ENCODE results near the gene EOLA2.
"Not testable (repeated sequence)": the region's sequence is repeated elsewhere in the genome, so short reads cannot be mapped to it uniquely, and the experiment has no call there.

The EOLA2 gene

DNA sequence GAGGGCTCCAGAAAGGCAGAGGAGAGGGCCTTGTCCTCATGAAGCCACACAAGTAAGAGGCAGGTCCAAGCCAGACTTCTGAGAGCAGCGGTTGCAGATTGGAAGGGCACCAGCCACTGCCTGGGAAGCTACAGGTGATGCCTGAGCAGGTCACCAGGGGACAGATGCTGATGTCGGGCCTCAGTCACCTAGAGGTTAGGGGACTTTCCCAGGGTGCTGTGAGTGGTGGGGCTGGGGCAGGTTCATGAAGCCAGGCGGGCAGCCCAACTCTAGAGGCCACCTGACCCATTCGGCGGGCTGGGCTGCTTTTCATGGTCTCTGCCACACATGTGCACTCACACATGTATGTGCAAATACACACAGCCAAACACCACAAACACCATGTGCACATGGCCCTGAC is 5.3 kb downstream of the EOLA2 start:
- not testable (repeated sequence) for DNase-seq (ENCODE audit: low read depth)

DNA sequence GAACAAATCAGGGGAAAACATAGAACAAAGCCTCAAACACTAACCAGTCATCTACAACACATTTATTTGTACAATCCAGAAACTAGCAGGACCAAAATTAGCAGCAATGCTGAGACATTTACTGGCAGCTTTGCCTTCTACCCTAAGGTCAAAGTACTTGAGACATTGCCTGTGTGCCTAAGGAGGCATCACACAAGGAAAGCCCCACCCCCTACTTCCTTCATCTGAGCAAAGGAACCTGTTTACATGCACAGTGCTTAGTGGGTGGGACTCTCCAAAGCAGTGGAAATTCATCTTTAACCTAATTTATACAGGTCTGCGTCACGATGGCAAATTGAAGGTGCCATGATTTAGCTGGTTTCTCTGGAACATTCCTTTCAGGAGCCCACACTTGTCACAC is 6.1 kb downstream of the EOLA2 start:
- not testable (repeated sequence) for DNase-seq (ENCODE audit: low read depth)

DNA sequence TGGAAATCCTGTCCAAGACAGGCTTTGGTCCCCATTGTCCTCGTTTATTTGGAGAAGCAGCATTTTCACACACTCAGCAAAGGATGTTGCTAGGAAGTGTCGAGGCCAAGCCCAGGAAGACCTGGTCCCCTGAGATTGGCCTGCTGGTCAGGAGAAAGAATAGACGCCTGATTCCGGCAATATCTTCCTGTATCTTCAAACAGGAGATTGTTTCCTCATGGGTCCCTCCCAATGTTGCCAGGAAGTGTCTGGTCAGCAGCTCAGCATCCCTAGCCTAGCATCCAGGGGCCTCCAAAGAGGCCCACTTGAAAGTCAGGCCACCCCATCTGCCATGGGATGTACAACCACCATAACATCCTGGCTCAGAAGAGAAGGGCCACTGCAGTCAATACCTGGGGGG is 6.9 kb downstream of the EOLA2 start:
- DNase-seq (ENCODE audit: low read depth): not testable (repeated sequence)

DNA sequence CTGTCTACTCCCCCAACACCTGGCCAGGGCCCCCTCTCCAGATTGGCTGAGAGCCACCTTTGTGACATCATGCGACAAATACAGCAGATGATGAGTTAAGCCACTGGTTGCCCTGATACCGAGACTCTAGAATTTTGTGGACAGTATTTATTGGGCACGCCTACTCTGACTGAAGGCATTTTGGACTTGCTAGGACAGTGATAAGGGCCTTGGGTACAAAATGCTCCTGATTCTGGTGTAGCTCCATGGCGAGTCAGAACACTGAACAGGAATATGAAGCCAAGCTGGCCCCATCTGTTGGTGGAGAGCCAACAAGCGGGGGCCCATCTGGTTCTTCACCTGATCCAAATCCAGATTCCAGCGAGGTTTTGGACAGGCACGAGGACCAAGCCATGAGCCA is 8.9 kb downstream of the EOLA2 start, which contains the start of gene HSFX4:
Gene HSFX4, plus strand, starts transcription at position 174 of the 400 bp plus-strand sequence. Its CDS starts 72 bp downstream, at position 246.
- DNase-seq (ENCODE audit: low read depth): not testable (repeated sequence)

DNA sequence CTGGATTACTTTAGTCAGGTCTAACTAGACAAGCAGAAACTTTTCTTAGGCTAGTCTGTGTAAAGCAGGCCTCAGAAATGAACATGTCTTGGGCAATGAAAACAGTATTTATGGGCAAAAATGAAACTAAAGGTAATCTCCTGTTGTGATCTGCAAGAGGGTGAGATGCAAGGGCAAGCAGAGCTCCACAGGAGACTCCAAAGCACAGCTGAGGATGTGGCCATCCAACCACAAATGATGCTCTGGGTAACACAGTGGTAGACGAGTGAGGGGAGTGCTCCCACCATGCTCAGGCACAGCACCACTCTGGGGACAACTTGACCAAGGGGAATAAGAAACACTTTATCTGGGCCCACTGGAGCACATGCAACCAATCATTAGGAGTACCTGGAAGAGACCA is 9.7 kb downstream of the EOLA2 start:
- not testable (repeated sequence) for DNase-seq (ENCODE audit: low read depth)

DNA sequence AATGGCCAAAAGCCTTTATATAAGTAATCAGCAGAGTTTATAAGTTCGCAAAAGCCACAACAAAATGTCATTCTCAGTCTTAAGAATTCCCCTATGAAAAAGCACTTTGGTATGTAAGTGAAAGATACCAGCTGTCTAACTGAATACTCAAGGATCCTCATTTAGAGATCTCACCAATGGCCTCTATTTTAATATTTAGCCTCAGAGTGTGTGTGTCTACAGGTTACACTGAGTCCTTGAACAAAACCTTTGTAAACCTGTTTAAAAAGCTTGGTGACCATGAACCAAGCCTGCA is 10.4 kb downstream of the EOLA2 start:
- not testable (repeated sequence) for DNase-seq (ENCODE audit: low read depth)

DNA sequence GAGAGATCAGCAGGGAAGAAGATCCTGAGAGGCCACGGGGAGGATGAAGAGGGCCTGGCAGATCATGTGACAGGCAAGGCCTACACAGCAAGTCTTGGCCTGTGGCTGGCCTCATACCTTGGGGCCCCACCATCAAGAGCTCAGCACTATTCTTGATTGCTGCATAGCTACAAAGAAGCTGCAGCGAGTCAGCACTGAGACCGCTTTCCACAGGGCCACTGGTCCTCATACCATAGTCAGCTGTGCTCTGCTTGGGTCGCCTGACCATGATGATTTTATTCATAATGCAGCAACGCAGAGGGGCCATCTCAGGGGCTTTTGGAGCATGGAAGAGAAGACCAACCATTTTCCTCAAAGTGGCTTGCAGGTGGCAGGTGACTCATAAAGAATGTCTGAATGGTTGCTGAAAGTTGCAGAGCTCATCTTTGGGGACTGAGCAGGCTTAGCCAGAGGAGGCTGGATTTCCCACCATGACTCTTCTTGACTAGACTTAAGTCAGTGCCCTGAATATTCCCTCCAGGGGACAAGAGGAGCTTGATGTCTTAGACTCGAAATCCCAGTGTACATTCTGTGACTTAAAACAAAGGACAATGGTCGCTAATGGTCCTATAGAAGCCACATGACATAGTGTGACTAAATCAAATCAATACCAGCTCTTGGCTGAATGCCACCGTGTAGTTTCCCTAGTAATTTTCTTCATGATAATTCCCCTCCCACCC is 10.9 kb downstream of the EOLA2 start:
- not testable (repeated sequence) for DNase-seq (ENCODE audit: low read depth)

DNA sequence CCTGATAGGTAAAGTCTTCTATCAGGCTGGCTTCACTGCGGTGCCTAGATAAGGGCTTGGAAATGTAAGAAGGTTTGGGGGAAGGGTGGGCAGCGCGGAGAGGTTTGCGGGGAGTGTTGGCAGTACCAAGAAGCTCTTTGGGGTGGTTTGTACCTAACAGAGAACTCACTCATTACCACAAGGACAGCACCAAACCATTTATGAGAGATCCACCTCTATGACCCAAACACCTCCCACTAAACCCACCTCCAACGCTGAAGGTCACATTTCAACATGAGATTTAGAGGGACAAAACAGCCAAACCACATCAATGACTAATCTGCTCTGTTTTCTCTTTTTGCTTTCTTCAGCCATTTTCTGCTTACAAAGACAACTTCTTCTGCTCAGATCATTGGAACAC is 13.9 kb downstream of the EOLA2 start:
- not testable (repeated sequence) for DNase-seq (ENCODE audit: low read depth)

DNA sequence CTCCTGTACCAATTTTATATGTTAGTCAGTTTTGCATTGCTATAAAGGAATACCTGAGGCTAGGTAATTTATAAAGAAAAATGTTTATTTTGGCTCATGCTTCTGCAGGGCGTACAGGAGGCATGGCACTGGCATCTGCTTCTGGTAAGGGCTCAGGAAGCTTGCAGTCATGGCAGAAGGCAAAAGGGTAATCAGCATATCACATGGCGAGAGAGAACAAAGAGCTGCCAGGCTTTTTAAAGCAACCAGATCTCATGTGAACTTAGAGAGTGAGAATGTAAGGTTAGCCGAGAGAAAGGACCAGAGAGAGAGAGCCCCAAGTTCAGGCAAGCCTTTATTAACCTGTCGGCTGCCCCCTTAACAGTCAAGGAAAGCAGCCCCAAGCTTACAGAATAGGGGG is 14.5 kb downstream of the EOLA2 start:
- not testable (repeated sequence) for DNase-seq (ENCODE audit: low read depth)

DNA sequence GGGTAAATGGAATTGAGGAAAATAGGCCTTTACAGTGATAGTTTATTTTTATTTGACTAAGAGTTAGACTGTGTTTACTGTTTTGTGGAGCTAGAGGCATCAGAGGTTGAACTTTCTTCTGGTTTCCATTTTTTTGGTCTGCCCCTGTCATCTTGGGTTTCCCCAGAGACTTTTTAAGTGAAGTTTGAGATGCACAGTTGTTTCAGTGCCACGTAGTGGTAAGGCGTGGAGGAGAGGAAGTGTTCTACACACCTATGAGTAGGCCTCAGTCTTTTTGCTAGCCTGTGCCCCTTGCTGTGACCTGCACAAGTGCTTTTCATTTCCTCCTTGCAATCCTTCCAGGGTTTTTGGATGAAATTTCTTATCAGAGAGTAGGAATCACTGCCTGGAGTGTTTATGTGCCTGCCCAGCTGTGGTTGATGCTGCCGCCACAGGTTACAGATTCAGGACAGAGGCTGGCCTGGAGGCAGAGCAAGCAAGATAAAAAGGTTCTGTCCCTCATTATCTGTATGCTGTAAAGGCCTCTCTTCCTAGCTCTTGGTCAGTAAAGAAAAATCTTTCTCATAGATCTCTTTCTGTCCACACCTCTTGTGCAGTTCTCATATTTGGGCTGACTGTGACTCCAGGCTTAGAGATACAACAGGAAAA is 21.4 kb downstream of the EOLA2 start:
- no peak for DNase-seq (ENCODE audit: low read depth)

DNA sequence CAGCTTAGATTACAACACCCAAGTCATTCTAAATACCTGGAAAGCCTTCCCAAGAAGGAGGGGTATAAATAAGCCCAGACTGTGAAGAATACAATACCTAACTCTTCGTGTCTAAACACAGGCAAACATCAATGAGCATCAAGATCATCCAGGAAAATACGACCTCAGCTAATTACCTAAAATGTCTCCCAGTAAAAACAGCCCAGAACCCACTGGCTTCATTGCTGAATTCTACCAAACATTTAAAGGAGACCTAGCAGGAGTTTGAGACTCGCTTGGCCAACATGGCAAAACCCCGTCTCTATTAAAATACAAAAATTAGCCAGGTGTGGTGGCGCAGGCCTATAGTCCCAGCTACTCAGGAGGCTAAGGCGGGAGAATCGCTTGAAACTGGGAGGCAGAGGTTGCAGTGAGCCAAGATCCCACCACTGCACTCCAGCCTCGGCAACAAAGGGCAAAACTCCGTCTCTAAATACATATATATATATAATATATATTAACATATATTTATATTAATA is 28.1 kb downstream of the EOLA2 start:
- DNase-seq (ENCODE audit: low read depth): no peak

DNA sequence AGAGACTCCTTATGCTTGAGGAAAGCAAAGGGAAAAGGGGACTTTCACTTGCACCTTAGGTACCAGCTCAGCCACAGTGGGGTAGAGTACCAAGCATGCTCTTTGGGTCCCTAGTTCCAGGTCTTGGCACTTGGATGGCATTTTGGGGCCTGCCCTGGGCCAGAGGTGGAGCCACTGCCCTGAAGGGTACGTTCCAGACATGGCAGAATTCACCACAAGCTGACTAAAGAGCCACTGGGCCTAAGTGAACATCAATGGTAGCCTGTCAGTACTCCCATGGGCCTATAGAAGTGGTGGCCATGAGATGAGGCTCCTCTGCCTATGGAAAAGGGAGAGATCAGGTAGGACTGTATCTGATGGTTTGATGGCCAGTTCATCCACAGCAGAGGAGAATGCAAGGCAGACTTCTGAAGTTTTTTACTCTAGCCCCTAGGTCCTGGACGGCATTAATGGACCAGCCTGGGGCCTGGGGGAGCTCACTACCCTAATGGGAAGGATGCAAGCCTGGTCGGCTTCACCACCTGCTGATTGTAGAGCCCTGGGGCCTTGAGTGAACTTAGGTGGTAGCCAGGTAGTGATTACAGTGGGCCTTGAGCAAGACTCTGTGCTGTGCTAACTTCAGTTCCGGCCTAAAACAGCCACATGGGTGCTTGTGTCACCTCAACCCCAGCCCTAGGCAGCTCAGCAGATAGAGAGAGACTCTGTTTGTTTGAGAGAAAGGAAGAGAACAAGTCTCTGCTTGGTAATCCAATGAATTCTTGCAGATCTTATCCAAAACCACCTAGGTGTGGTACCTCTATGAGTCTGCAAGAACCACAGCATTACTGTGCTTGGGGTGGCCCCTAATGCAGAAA is 28.7 kb downstream of the EOLA2 start:
- DNase-seq (ENCODE audit: low read depth): no peak

DNA sequence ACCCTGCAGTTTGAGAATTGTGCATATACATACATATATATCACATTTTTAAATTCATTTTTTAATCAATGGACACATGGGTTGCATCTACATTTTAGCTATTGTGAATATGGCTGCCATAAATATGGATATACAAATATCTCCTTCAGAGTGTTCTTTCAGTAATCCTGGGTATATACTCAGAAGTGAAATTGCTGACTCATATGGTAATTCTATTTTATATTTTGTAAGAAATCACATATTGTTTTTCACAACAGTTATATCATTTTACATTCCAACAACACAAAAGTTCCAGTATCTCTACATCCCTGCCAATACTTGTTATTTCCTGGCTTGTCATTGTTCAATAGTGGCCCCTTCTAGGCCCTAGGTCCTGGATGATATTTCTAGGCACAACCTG is 29.6 kb downstream of the EOLA2 start:
- DNase-seq (ENCODE audit: low read depth): no peak

DNA sequence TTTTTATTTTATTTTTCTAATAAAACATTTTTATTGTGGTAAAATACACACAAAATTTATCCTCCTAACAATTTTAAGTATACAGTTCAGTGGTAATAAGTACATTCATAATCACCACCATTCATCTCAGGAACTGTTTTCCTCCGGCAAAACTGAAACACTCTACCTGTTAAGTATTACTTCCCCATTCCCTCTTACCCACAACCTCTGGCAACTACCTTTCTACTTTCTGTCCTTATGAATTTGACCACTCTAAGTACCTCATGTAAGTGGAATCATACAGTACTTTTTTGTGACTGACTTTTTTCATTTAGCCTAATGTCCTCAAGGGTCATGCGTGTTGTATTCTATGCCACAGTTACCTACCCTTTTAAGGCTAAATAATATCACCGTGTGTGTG is 30.0 kb downstream of the EOLA2 start:
- no peak for DNase-seq (ENCODE audit: low read depth)

DNA sequence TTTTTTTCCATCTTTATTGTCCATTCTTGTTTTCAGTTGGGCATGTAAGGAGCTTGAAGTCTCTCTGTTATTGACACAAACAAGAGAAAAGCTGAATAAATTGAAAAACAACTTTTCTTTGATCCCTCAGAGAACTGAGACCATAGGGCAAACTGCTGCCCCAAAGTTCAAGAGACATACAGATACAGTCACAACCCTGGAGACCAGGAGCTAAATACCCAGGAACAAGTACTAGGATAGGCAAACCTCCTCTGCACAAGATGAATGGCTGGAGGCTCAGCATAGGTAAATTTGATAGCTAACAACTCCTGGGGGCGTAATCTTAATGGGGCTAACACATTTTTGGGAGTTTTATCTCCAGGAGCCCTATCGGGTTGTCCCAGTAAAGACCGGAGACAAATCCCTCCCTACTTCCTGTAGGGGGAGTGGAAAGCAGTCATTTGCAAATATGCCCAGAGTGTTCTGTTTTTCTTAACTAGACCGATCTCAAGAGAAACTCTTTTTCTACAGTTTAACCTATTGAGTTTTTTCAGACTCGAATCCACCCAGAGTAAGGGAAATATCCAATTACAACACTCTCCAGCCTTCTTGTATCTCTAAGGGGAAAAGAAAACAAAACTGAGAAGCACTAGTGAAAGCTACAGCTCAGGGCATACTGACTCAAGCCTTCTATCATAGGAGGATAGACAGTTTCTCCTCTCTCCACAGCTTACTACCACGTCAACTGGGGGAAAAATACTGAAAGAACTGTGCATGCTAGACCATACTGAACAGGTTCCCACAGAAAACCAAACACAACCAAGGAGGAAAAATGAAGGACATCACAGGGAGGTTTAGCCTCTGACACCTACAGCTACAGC is 34.2 kb downstream of the EOLA2 start:
- DNase-seq (ENCODE audit: low read depth): no peak

DNA sequence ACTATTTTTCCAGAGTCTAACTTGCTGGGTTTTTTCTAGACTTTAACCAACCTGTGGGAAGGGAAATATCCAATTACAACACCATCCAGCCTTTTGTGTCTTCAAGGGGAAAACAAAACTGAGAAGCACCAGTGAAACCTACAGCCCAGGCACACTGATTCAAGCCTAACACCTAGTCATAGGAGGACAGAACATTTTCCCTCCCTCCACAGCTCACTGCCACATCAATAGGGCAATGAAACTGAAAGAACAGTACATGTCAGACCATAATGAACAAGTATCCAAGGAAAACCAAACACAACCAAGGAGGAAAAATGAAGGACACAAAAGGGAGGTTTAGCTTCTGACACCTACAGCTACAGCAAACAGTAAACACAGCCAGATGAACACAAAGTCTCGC is 39.7 kb downstream of the EOLA2 start:
- DNase-seq (ENCODE audit: low read depth): no peak

DNA sequence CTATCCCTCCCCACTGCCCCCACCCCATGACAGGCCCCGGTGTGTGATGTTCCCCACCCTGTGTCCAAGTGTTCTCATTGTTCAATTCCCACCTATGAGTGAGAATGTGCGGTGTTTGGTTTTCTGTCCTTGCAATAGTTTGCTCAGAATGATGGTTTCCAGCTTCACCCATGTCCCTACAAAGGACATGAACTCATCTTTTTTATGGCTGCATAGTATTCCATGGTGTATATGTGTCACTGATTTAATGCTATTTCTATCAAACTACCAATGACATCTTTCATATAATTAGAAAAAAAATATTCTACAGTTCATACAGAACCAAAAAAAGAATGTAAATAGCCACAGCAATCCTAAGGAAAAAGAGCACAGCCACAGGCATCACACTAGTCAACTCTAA is 47.5 kb downstream of the EOLA2 start:
- not testable (repeated sequence) for DNase-seq (ENCODE audit: low read depth)

Measured in fibroblast of the conjunctiva (primary cell).